ENCODE data around the gene TRIP11.

Gene TRIP11

GRCh38 chr14:91934554-91935285 lies 105.1 kb downstream of the TRIP11 start:
- TF ChIP-seq Cebpa-rat (IDR thresholded peaks at IDR 0.05): no peak
- no peak overlapping the region for H3K4me3 ChIP-seq
- no peaks in the 10 kb centered on the region for H3K9me3 ChIP-seq (replicated peaks in 1 of 11)
- H3K27ac ChIP-seq: no peak overlapping the region
- H3K9ac ChIP-seq: no peak overlapping the region
- H3K4me1 ChIP-seq: peaks cover 0 to 5% (median 0%) of the 10 kb centered on the region in 10 experiments; a peak in 1 of 20 replicates
- H4K20me1 ChIP-seq: no peaks in the 10 kb centered on the region
- H3K36me3 ChIP-seq: no peaks in the 10 kb centered on the region
- no peaks in the 10 kb centered on the region for H3K27me3 ChIP-seq
- H3K4me2 ChIP-seq: no peak overlapping the region

DNA sequence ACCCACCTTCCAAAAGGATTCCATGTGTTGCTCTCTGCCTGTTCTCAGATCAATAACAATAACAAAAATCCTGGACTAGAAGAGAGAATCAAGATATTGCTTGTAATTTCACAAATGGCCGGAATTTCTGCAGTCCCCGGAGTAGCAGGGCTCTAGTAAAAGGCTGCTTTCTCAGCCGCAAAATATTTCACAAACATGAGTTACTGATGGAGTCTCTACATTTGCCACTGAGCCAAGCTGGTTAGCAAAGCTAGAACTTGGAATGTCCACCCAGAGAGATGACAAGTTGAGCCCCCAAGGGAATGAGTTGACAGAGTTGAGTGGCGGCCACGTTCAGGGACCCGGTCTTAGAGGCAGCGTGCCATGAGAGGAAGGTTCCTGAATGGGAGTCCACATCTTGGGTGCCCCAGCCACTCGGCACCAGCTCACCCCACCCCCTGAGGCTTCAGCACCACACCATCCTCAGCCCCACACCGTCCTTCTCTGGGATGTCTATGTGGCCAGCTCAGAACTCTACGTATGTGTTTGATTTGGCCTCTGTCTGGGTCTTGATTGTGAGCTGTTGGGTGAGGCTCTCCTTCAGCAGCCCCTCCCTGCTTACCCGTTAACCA lies 108.3 kb downstream of the TRIP11 start:
- Histone ChIP-seq H3K9me3 (replicated peaks in 1 of 11) (no peaks in the 10 kb centered on the region), H4K20me1 (no peaks in the 10 kb centered on the region), H3K4me1 (peaks cover 0 to 5% (median 0%) of the 10 kb centered on the region in 10 experiments; a peak in 1 of 20 replicates), H3K4me3 (no peak overlapping the region), H3K4me2 (0 out of 22 replicates have a peak overlapping the region, but pooled peaks of 1 of the 11 experiments have one; percentile 3), H3K36me3 (no peaks in the 10 kb centered on the region), H3K9ac (no peak overlapping the region), H3K27me3 (no peaks in the 10 kb centered on the region), H3K27ac (no peak overlapping the region)
- no peak for TF ChIP-seq Cebpa-rat (IDR thresholded peaks at IDR 0.05)

GRCh38 chr14:91929700-91930099 lies 110.2 kb downstream of the TRIP11 start:
- Histone ChIP-seq H3K4me3 (no peak overlapping the region), H3K4me1 (peaks cover 0 to 13% (median 0%) of the 10 kb centered on the region in 10 experiments; a peak in 5 of 20 replicates), H3K9me3 (replicated peaks in 1 of 11) (no peaks in the 10 kb centered on the region), H3K4me2 (no peak overlapping the region), H3K27ac (no peak overlapping the region), H3K9ac (no peak overlapping the region), H4K20me1 (no peaks in the 10 kb centered on the region), H3K36me3 (no peaks in the 10 kb centered on the region), H3K27me3 (no peaks in the 10 kb centered on the region)
- TF ChIP-seq Cebpa-rat (IDR thresholded peaks at IDR 0.05): no peak

- H3K4me3 ChIP-seq: no peak overlapping the region
- H3K9ac ChIP-seq: no peak overlapping the region
- no peak overlapping the region for H3K4me2 ChIP-seq
- no peak overlapping the region for H3K27ac ChIP-seq
- H3K9me3 ChIP-seq (replicated peaks in 1 of 11): no peaks in the 10 kb centered on the region
- H3K27me3 ChIP-seq: no peaks in the 10 kb centered on the region
- peaks cover 0 to 16% (median 0%) of the 10 kb centered on the region in 10 experiments; a peak in 5 of 20 replicates for H3K4me1 ChIP-seq
- no peaks in the 10 kb centered on the region for H4K20me1 ChIP-seq
- no peaks in the 10 kb centered on the region for H3K36me3 ChIP-seq
- no peak for TF ChIP-seq Cebpa-rat (IDR thresholded peaks at IDR 0.05)
Measured at GRCh38 chr14:91927800-91928199, 112.1 kb downstream of the TRIP11 start.

- no peak for TF ChIP-seq Cebpa-rat (IDR thresholded peaks at IDR 0.05)
- Histone ChIP-seq H4K20me1 (no peaks in the 10 kb centered on the region), H3K4me3 (no peak overlapping the region), H3K9me3 (replicated peaks in 1 of 11) (no peaks in the 10 kb centered on the region), H3K4me1 (peaks cover 0 to 16% (median 0%) of the 10 kb centered on the region in 10 experiments; a peak in 5 of 20 replicates), H3K36me3 (no peaks in the 10 kb centered on the region), H3K27ac (no peak overlapping the region), H3K9ac (no peak overlapping the region), H3K27me3 (no peaks in the 10 kb centered on the region), H3K4me2 (no peak overlapping the region)
Measured at GRCh38 chr14:91927191-91927590, 112.7 kb downstream of the TRIP11 start.

DNA sequence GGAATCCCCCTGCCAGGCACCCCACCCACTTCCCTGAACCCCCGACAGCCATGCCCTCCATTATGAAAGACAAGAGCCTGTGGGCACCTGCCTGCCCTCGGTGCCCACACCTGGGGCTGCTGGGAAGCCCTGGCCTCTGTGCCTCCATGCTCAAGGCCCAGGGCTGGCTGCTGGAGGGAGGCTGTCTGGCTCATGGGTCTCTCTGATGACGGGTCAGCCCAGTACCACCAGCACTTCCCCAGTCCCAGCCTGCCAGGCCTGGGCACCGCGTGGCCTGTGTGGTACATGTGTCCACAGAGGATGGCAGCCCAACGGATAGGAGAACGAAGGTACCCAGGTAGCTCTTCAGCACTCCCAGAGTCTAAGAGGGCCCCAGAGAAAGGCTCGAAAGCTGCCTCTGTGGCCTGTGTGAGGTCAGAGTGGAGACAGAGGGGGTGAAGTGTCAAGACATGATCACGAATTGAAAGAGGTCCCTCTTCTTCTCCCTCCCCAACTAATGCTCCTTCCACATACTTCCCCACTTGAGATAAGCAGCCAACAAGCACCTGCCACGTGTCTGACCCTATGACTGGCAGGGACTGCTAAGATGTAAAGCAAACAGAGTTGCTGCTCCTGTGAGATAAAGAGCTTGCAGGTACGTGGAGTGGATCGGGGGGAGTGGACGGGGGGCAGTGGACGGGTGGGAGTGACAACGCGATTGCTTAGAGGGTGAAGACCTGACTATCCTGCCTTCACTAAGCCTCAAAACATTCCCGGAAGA lies 113.5 kb downstream of the TRIP11 start:
- no peaks in the 10 kb centered on the region for H3K36me3 ChIP-seq
- no peaks in the 10 kb centered on the region for H4K20me1 ChIP-seq
- no peaks in the 10 kb centered on the region for H3K27me3 ChIP-seq
- no peak overlapping the region for H3K27ac ChIP-seq
- H3K4me1 ChIP-seq: peaks cover 0 to 12% (median 0%) of the 10 kb centered on the region in 10 experiments; a peak in 4 of 20 replicates
- H3K9ac ChIP-seq: no peak overlapping the region
- H3K4me3 ChIP-seq: no peak overlapping the region
- no peak for TF ChIP-seq Cebpa-rat (IDR thresholded peaks at IDR 0.05)
- no peaks in the 10 kb centered on the region for H3K9me3 ChIP-seq (replicated peaks in 1 of 11)
- H3K4me2 ChIP-seq: no peak overlapping the region

DNA sequence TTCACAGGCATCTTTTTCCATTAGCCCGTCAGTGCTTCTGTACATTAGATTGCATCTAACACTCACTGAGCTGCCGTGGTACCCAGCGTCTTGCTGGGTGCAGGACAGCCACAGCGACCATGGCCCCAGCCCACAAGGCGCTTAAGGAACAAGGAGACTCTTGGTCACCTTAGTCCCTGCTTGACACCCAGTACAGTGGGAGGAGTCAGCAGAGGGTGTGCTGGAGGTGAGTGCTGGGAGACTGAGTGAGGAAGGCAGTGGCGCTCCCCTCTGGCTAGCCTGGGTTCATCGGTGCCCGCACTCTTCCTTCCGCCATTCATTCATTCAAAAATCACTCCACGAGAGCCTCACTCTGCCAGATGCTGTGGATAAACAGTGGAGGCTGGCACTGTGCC lies 114.1 kb downstream of the TRIP11 start:
- H3K27ac ChIP-seq: no peak overlapping the region
- H3K4me3 ChIP-seq: no peak overlapping the region
- H3K9me3 ChIP-seq (replicated peaks in 1 of 11): no peaks in the 10 kb centered on the region
- peak overlapping the region in 1 of 11 experiments; percentile 8; a peak in 1 of 22 replicates for H3K4me2 ChIP-seq
- no peaks in the 10 kb centered on the region for H4K20me1 ChIP-seq
- no peaks in the 10 kb centered on the region for H3K36me3 ChIP-seq
- TF ChIP-seq Cebpa-rat (IDR thresholded peaks at IDR 0.05): no peak
- peaks cover 0 to 12% (median 0%) of the 10 kb centered on the region in 10 experiments; a peak in 4 of 20 replicates for H3K4me1 ChIP-seq
- no peak overlapping the region for H3K9ac ChIP-seq
- H3K27me3 ChIP-seq: no peaks in the 10 kb centered on the region

DNA sequence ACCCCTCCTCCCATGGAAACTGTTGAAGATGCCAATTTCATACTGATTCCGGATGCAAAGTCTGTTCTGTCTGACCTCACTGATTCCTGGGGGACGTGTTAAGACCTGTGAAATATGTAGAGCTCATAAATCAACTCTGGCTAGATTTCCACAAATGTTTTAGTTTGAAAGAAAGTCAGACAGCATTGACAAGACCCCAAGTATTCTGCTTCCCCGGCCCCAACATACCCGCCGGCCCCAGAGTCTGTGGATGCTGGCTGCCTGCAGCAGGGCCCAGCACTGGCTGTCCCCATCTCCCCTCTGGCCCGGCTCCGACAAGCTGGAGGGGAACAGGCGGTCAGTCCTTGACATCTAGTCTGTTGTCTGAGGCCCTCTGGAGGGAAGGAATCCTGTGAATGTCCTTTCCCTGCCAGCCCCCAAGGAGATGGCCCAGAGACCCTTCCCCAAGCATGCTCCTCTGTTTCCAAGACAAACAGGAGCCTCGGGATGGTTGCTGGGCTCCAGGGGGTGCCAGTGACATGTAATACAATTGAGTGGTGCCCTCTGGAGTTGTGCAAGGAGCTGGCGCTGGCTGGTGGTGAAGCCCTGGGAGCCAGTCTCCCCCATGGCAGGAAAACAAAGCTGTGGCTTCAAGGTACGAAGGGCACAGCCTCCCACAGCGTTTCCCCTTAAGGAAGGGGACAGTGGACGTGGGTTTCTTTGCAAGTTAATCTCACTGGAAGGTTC lies 114.7 kb downstream of the TRIP11 start:
- Histone ChIP-seq H3K27ac (no peak overlapping the region), H3K27me3 (no peaks in the 10 kb centered on the region), H3K9me3 (replicated peaks in 1 of 11) (no peaks in the 10 kb centered on the region)

More for the DNA sequence above, 114.7 kb downstream of the TRIP11 start:
- Histone ChIP-seq H3K36me3 (no peaks in the 10 kb centered on the region), H3K9ac (no peak overlapping the region), H3K4me1 (peaks cover 0 to 12% (median 0%) of the 10 kb centered on the region in 10 experiments; a peak in 4 of 20 replicates), H3K4me2 (peak overlapping the region in 5 of 11 experiments; percentile 5 to 49 (median 34); a peak in 9 of 22 replicates), H4K20me1 (no peaks in the 10 kb centered on the region), H3K4me3 (no peak overlapping the region)
- no peak for TF ChIP-seq Cebpa-rat (IDR thresholded peaks at IDR 0.05)

Measured in BLaER1 treated with 17β-estradiol and CSF1 and Interleukin-3, amounts not matched to agents 10 nM and 100 nM (cell line).